ENCODE measurements around the gene MSANTD7. TPM values are rescaled to one million over a fixed set of nuclear protein-coding genes. Genes with fewer than 3 reads are reported as not detected.

MSANTD7 gene
- total and polyA plus RNA-seq, 12 donors, result 1.6 to 6.1 (median 5.4) TPM

GRCh38 chr10:14801723-14802122 is 36.4 kb upstream of the MSANTD7 start:
- WGBS, 2 donors, result 35 to 53% methylated on average over 5 of the region's 5 CpGs
- TF ChIP-seq CTCF (IDR thresholded peaks at IDR 0.05), result no peak
- H3K4me1 ChIP-seq, result no peaks in the 10 kb centered on the region
- ATAC-seq, result peak in 1 of 8 donors; percentile 11
- no peaks in the 10 kb centered on the region for H3K36me3 ChIP-seq
- H3K27ac ChIP-seq, result no peak overlapping the region
- peaks cover 0 to 2% (median 0%) of the 10 kb centered on the region in 7 donors for H3K27me3 ChIP-seq
- DNase-seq, result no peak
- intact Hi-C loops (cut with DNase I), result no loop called here
- H3K9me3 ChIP-seq, result no peaks in the 10 kb centered on the region
- no peak overlapping the region for H3K4me3 ChIP-seq

GRCh38 chr10:14803827-14804226 is 34.3 kb upstream of the MSANTD7 start:
- Histone ChIP-seq H3K27me3 (peaks cover 0 to 2% (median 0%) of the 10 kb centered on the region in 7 donors), H3K4me3 (no peak overlapping the region), H3K4me1 (no peaks in the 10 kb centered on the region), H3K27ac (no peak overlapping the region), H3K9me3 (no peaks in the 10 kb centered on the region), H3K36me3 (no peaks in the 10 kb centered on the region)
- ATAC-seq (no peak), DNase-seq (no peak)
- intact Hi-C loops (cut with DNase I), result no loop called here
- WGBS, 2 donors, result 0 to 52% methylated on average over 1 of the region's 1 CpG
- no peak for TF ChIP-seq CTCF (IDR thresholded peaks at IDR 0.05)

- TF ChIP-seq CTCF (IDR thresholded peaks at IDR 0.05), result no peak
- H3K36me3 ChIP-seq, result no peaks in the 10 kb centered on the region
- DNase-seq (no peak), ATAC-seq (no peak)
- H3K9me3 ChIP-seq, result no peaks in the 10 kb centered on the region
- no peaks in the 10 kb centered on the region for H3K4me1 ChIP-seq
- 75 to 83% methylated on average over 3 of the region's 3 CpGs for WGBS, 2 donors
- H3K27ac ChIP-seq, result no peak overlapping the region
- no peak overlapping the region for H3K4me3 ChIP-seq
- intact Hi-C loops (cut with DNase I), result no loop called here
- peaks cover 0 to 2% (median 0%) of the 10 kb centered on the region in 7 donors for H3K27me3 ChIP-seq
Measured at GRCh38 chr10:14806318-14806717, 31.8 kb upstream of the MSANTD7 start.

GRCh38 chr10:14810969-14811953 is 26.8 kb upstream of the MSANTD7 start:
- Histone ChIP-seq H3K27ac (no peak overlapping the region), H3K4me1 (peaks cover 0 to 6% (median 0%) of the 10 kb centered on the region in 9 donors), H3K27me3 (no peaks in the 10 kb centered on the region), H3K36me3 (no peaks in the 10 kb centered on the region), H3K9me3 (no peaks in the 10 kb centered on the region), H3K4me3 (no peak overlapping the region)
- DNase-seq, result no peak
- intact Hi-C loops (cut with DNase I), result no loop called here
- TF ChIP-seq CTCF (IDR thresholded peaks at IDR 0.05), result no peak
- WGBS, 2 donors, result 74 to 75% methylated on average over 9 of the region's 9 CpGs
- ATAC-seq, result no peak

Data from heart right ventricle (tissue), 16 donors.